Neural crest cell (in vitro differentiated cells): Measurements from ENCODE around the gene CHD6. TPM values are rescaled to one million over a fixed set of nuclear protein-coding genes. Genes with fewer than 3 reads are reported as not detected.
A peak's percentile ranks its signal among the peaks of the same experiment; 100 is the strongest.

Experiments
- DNase-seq: peaks from one replicate; pipeline ENCODE4 v3.0.0; 2021; ENCODE audit warnings: low read depth, mixed read lengths, low spot score
- H3K27ac Mint-ChIP-seq: one replicate; pipeline ENCODE4 v1.8.0; 2021; ENCODE audit warnings: mild to moderate bottlenecking, mixed read lengths; ENCODE audit not compliant: unreplicated experiment
- H3K27me3 Mint-ChIP-seq: 2 replicates; pipeline ENCODE4 v1.8.0; 2021; ENCODE audit warnings: low read depth, mild to moderate bottlenecking, mixed read lengths
- H3K36me3 Mint-ChIP-seq: 2 replicates; pipeline ENCODE4 v1.8.0; 2021; ENCODE audit warnings: low read depth, mild to moderate bottlenecking, mixed read lengths
- H3K4me1 Mint-ChIP-seq: 2 replicates; pipeline ENCODE4 v1.8.0; 2021; ENCODE audit warnings: mixed read lengths
- H3K4me3 Mint-ChIP-seq: one replicate; pipeline ENCODE4 v1.8.0; 2021; ENCODE audit warnings: mild to moderate bottlenecking, mixed read lengths
- H3K9me3 Mint-ChIP-seq: 2 replicates; pipeline ENCODE4 v1.8.0; 2021; ENCODE audit warnings: mixed read lengths
- CTCF ChIP-seq: fragments of 200-600 bp; sonication (generic); conservative IDR thresholded peaks from 2 replicates; pipeline ENCODE4 v1.5.0; 2021; ENCODE audit warnings: antibody characterized with exemption, mild to moderate bottlenecking
- total RNA-seq: library from RNA; stranded (reverse); gene quantifications from 2 replicates; pipeline ENCODE4 v1.2.1, GENCODE V29; 2021

Gene CHD6
- total RNA-seq, 1 donor from 2014 or later, result 51.2 TPM

GRCh38 chr20:41467220-41467619, 151.0 kb downstream of the CHD6 start:
- Mint-ChIP-seq H3K9me3 (peaks cover 3% of the 10 kb centered on the region), H3K4me1 (no peaks in the 10 kb centered on the region), H3K27ac (no peak overlapping the region), H3K36me3 (peaks cover 46% of the 10 kb centered on the region), H3K27me3 (no peaks in the 10 kb centered on the region), H3K4me3 (no peak overlapping the region)
- DNase-seq, result no peak
- TF ChIP-seq CTCF, result no peak

GRCh38 chr20:41463567-41463966, 154.6 kb downstream of the CHD6 start:
- Mint-ChIP-seq H3K27me3 (no peaks in the 10 kb centered on the region), H3K4me3 (no peak overlapping the region), H3K9me3 (peaks cover 13% of the 10 kb centered on the region), H3K27ac (no peak overlapping the region), H3K36me3 (peaks cover 52% of the 10 kb centered on the region), H3K4me1 (no peaks in the 10 kb centered on the region)
- TF ChIP-seq CTCF, result no peak
- DNase-seq, result no peak

GRCh38 chr20:41462372-41463161, 155.6 kb downstream of the CHD6 start:
- Mint-ChIP-seq H3K9me3 (peaks cover 13% of the 10 kb centered on the region), H3K27ac (no peak overlapping the region), H3K27me3 (no peaks in the 10 kb centered on the region), H3K4me3 (no peak overlapping the region), H3K36me3 (peaks cover 49% of the 10 kb centered on the region), H3K4me1 (no peaks in the 10 kb centered on the region)
- DNase-seq, result no peak
- TF ChIP-seq CTCF, result no peak

- H3K4me1 Mint-ChIP-seq, result no peaks in the 10 kb centered on the region
- no peak for DNase-seq
- H3K4me3 Mint-ChIP-seq, result no peak overlapping the region
- peaks cover 10% of the 10 kb centered on the region for H3K9me3 Mint-ChIP-seq
- peaks cover 36% of the 10 kb centered on the region for H3K36me3 Mint-ChIP-seq
- no peaks in the 10 kb centered on the region for H3K27me3 Mint-ChIP-seq
- peak overlapping the region; percentile 36 for H3K27ac Mint-ChIP-seq
- no peak for TF ChIP-seq CTCF
Observed at GRCh38 chr20:41458761-41459160, 159.4 kb downstream of the CHD6 start.

GRCh38 chr20:41457173-41457857, 160.9 kb downstream of the CHD6 start:
- no peak for TF ChIP-seq CTCF
- Mint-ChIP-seq H3K9me3 (peaks cover 10% of the 10 kb centered on the region), H3K27me3 (no peaks in the 10 kb centered on the region), H3K4me3 (no peak overlapping the region), H3K36me3 (peaks cover 35% of the 10 kb centered on the region), H3K4me1 (no peaks in the 10 kb centered on the region), H3K27ac (no peak overlapping the region)
- no peak for DNase-seq
